AG09309 (cell line): Measurements from ENCODE around the gene FLNC.

Experiments
- DNase-seq: peaks from one replicate; pipeline ENCODE4 v3.0.0-alpha.2; 2010; ENCODE audit warnings: low read depth
- H3K4me3 ChIP-seq: 2 replicates; pipeline ENCODE4 v1.5.1; 2011; ENCODE audit warnings: mild to moderate bottlenecking, low read depth, low read length, moderate library complexity; ENCODE audit not compliant: control insufficient read depth
- TF ChIP-seq, protein P1 (sequence below): IDR thresholded peaks from 2 replicates; pipeline ENCODE4 v1.5.1; 2011; ENCODE audit warnings: mild to moderate bottlenecking, low read depth, low read length, inconsistent platforms; ENCODE audit not compliant: insufficient read depth, control insufficient read depth; ENCODE audit errors: missing control alignments

The FLNC gene

DNA sequence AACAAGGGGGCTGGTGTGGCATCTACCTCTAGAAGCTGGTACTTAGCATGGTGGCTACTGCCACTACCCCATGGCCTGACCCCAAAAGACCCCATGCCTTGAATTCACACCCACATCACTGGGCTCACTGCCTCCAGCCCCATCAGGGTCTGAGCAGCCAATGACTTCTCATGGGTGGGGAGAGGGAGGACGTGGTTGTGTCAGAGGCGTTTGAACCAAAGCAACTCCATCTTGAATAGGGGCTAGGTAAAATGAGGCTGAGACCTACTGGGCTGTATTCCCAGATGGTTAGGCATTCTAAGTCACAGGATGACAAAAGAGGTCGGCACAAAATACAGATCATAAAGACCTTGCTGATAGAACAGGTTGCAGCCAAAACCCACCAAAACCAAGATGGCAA lies 65.1 kb downstream of the FLNC start:
- H3K4me3 ChIP-seq = no peak overlapping the region
- no peak for DNase-seq
- TF ChIP-seq, protein P1, sequence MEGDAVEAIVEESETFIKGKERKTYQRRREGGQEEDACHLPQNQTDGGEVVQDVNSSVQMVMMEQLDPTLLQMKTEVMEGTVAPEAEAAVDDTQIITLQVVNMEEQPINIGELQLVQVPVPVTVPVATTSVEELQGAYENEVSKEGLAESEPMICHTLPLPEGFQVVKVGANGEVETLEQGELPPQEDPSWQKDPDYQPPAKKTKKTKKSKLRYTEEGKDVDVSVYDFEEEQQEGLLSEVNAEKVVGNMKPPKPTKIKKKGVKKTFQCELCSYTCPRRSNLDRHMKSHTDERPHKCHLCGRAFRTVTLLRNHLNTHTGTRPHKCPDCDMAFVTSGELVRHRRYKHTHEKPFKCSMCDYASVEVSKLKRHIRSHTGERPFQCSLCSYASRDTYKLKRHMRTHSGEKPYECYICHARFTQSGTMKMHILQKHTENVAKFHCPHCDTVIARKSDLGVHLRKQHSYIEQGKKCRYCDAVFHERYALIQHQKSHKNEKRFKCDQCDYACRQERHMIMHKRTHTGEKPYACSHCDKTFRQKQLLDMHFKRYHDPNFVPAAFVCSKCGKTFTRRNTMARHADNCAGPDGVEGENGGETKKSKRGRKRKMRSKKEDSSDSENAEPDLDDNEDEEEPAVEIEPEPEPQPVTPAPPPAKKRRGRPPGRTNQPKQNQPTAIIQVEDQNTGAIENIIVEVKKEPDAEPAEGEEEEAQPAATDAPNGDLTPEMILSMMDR = no peak

DNA sequence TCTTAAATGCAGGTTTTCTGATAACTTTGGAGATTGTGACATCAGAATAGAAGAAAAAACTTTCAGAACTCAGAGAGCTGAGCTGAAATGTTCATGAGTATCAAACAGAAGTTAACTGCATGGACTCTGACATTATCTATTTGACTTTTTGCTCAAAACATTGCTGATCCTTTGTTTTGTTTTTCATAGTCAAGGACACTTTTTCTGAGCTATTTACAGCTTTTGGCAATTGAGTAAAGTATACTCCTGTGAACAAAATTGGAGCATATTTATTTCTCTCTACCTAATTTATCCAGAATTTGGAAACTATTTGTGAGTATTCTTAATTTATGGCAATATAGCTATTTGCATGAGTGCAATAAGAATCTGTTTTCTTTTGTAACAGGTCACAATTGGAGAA lies 69.2 kb downstream of the FLNC start:
- DNase-seq = no peak
- TF ChIP-seq, protein P1 = no peak
- no peak overlapping the region for H3K4me3 ChIP-seq

DNA sequence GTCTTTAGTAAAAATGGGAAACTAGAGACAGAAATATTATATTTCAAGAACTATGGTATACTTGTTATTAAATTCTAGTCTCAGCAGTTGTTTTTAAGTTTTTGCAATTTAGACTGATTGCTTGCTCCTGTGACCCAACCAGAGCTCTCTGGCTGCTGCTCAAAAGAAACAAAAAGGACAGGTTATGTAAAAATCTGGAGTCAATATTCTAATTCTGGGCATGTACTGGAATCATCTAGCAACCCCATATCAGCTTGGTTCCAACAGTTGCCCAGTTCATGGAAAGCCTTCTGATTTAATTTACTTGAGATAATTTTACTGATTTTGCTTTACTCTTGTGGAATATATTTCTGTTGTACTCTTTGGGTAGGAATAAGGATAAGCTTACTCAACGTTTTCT lies 70.0 kb downstream of the FLNC start:
- TF ChIP-seq, protein P1 = no peak
- H3K4me3 ChIP-seq = no peak overlapping the region
- no peak for DNase-seq

DNA sequence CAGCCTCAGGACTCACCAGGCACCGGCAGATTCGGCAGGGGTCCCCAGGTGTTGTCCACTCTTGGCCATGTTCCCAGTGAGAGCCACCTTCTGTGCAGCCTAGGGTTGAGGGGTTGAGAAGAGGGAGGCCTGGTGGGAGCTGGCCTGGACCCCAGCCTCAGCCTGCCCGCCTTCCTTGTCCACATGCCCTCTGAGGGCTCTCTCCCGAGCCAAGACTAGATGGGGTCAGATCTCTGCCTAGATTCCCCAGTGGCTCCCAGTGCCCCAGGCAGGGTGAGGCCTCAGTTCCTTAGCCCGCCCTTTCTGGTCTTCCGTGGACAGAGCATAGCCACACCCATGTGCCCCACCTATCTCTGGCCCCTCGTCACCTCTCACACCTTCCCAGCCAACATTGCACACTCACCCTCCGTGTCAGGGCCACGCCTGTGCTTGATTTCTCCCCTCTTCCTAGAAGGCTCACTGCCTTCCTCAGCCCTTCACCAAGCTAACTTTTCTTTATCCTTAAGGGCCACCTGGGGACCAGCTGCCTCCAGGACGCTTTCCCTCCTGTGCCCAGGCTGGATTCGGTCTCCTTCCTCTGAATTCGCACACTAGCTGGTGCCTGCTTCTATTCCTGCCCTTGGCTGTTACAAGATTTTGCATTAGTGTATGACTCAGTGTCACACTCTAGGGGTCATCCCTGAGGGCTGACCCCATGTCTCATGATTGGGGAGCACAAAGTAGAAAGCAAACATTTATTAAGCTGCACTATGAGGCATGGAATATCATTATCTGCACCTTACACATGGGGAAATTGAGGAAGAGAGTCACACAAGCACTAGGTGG lies 72.8 kb downstream of the FLNC start:
- no peak for DNase-seq
- TF ChIP-seq, protein P1 = no peak

DNA sequence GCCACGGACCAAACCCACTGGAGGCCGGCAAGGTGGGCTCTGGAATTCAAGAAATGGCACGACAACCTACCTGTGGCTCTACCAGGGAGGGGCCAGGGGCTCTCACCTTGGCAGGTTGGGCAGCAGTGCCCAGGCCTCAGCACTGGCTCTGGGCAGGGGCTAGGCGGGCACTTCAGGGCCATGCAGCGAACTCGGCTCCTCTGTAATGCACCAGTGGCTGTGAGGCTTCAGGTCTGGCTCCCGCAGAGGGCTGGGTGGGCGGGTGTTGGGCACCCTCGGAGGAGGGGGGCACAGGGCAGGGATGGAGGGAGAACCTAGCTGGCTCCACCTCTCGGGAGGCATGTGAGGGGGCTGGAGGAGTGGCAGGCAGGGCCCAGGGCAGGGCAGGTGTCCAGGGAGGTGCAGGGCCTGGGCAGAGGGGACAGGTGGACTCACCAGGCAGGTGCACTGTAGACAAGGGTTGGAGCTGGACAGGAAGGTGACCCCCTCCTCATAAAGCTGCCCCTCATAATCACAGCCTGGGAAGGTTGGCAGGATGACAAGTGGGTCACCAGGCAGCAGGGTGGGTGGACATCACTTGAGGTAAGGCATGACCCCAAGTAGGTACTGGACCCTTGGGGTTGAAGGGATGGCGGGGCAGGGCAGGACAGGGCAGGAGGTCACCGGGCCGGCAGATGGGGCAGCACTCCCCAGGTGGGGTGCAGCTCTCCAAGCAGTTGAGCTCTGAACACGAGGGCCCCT lies 73.6 kb downstream of the FLNC start:
- DNase-seq = no peak
- TF ChIP-seq, protein P1 = no peak

More for the DNA sequence above, 72.8 kb downstream of the FLNC start:
- no peak overlapping the region for H3K4me3 ChIP-seq

DNA sequence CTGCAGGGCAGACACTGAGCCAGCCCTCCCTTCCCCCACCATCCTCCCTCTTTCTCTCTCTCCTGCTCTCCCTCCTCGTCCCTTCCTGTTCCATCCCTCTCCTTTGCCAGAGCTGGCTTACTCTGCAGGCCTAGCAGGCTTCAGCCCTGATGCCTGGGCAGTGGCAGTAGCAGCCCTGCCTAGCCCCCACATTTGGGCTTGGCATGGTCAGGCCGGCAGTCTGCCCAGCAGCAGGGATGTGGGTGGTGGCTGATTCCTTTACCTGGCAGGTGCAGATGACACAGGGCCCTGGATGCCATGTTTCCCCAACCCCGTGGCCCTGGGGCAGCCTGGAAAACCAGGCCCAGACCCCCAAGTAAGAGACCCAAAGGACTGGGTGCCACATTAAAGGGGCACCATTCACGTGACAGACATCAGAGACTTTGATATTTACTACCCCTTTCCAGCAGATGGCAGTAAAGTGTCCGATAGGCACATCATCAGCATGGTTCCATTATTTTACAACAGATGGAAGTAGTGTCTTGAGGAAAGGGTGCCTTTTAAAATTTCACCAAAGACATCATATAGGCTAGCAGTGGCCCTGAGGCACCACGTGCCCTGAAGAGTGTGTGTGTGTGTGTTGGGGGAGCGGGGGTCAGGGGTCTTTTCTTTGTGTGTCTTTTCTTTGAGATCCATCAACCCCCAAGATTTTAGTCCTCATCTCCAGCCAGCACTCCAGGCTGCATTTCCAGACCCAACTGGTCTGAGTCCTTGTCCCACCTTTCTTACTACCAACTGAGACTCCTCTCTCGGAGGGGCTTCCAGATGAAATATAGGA lies 74.4 kb downstream of the FLNC start:
- DNase-seq = no peak
- TF ChIP-seq, protein P1 = peak; percentile 62
- no peak overlapping the region for H3K4me3 ChIP-seq

More for the DNA sequence above, 73.6 kb downstream of the FLNC start:
- H3K4me3 ChIP-seq = no peak overlapping the region
